GM18517 (cell line): Measurements from ENCODE around the gene KCNH8.
A peak's percentile ranks its signal among the peaks of the same experiment; 100 is the strongest.

ENCODE experiments used
- ATAC-seq: cut with Tn5 transposase; IDR thresholded peaks from one replicate; pipeline ENCODE4 v1.9.1; 2021; ENCODE audit warnings: mild to moderate bottlenecking, moderate library complexity; ENCODE audit not compliant: unreplicated experiment

The KCNH8 gene

DNA sequence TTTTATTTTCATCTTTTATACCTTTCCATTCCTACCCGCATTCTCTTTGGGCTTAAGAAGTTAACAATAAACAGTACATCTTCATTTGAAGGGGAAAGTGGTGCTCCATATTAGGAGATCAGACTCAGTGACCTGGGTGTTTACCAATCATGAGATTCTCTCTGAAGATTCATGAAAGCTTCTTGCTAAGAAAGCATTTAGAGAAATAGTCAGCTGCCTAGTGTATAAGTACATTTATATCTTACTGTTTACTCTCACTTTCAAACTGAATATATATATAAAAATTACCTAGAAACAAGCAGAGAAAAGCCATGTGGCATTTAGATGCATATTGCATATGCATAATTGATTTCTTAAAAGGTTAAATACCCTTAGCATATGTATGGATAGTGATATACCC lies 100.5 kb downstream of the KCNH8 start:
- ATAC-seq: no peak

DNA sequence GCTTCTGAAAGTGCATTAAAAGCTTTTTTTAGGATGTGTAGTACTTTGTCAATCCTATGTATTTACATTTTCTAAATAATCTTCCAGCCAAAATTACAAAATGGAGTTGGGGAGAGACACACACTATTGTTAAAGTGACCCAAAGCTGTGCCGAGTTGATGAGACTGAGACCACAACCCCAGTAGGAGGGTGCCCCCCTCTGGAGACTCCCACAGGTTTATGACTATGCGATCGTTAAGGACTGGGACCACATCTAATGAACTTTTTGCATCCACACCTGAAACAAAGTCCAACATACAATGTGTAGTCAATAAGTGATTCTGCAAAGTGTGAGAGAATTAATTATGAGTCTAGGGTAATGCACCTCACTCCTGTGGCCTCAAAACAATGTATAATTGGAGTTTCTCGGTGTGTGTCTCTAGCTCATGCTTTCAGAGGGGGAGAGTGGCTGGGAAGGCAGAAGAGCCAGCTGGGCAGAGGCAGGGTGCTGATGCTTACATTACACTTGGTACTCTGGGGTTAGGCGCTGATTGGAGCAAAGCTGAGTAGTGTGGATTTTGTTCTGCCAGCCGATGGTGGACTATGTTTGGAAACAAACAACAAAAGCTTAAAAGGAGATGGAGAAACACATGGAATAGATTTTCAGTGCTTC lies 102.8 kb downstream of the KCNH8 start:
- ATAC-seq: no peak

DNA sequence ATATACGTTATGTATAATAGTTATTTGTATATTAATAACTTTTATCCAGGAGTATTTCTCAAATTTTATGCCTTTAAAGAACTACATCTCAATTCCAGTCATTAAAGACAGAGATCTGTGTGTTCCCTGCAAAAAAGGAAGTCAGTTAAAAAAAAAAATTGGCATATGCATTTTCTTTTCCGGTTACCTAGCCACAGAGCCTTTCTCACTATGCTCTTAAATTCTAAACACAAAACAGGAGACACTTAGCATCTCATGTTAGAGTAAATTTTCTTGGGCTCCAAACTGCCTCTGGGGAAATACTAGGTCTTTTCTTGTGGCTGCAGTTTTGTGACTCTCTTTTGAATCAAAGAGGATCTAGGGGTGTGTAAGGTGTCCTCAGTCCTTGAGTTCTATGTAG lies 105.9 kb downstream of the KCNH8 start:
- no peak for ATAC-seq

DNA sequence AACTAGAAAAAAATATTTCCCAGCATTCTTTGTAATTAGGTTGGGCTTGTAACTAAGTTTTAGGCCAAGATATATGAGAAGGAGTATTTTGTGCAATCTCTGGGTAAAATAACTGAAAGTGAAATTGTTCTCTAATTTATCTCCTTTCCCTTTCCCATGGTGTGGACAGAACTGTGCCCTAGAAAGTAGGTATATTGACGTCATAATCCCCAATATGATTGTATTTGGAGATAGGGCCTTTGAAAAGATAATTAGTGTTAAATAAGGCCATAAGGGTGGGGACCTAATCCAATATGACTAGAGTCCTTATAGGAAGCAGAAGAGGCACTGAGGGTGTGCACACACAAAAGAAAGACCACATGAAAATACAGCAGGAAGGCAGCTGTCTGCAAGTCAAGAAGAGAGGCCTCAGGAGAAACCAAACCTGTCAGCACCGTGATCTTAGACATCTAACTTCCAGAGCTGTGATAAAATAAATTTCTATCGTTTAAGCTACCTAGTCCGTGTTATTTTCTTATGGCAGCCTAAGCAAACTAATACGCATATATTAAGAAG lies 106.6 kb downstream of the KCNH8 start:
- ATAC-seq: no peak

DNA sequence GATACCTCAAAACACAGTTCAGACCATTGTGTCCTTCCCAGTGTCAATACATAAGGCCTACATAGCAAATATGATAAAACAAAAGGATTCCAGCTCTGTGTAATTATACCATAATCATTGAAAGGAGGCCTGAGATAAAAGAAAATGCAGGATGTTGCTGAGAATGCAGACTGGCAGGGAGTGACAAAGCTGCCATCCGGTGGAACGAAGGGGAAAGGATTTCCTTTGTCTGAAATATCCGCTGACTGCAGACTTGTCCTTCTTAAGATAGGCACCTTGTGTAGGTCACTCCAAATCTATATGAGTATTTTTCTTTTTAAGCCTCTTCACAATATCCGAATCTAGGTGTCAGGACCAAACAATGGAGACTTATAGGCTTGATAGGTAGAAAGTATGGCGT lies 108.0 kb downstream of the KCNH8 start:
- no peak for ATAC-seq

DNA sequence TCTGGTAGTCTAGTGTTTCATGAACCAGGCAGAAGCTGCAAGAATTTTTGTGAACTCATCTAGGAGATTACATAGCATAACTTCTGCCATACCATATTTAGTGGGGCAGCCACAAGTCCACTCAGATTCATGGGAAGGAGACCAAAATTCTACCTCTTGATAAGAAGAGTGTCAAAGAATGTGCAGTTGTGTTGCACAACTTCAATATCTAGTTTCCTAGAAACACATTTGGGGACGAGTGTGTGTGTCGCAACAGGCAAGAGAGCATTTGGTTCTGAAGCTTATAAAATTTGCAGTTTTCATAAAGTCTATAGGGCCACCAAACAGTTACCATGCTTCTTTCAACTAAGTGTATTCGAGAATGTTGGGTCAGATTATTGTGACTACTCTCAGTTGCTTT lies 115.3 kb downstream of the KCNH8 start:
- ATAC-seq: no peak

DNA sequence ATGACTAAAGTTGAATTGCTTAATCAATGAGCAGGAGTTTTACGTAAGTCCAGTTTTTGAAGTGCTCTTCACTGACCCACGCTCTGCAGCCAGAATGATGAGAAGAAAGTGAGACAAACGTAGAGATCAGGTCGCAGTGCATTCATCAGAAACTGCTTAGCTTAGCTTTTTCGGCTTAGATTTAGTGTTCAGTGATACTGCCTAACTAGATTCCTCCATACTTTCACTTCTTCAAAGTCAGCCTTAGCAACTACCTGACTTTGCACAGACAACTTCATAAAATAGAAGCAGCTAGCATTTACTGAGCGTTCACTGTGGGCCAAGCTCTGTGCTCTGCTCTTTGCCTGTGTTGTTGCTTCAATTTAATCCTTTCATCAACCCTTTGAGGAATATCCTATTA lies 116.1 kb downstream of the KCNH8 start:
- no peak for ATAC-seq

DNA sequence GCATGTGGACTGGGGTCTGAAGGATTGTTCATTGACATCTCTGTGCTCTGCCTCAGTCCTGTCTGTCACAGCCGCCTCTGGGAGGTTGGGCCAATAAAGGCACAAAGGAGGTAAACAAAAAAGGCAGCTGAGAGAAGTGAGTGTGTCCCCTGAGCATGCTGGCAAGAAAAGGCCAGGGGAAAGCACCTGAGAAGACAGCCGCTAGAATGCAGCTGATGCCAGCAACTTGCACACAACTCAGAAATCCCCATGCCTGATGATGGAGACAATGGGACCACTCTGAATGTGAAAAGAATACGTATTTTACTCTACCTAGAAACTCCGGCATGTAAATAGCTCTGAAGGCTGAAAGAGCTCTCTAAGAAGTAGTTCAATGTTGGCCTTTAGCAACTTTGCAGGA lies 118.7 kb downstream of the KCNH8 start:
- ATAC-seq: no peak

DNA sequence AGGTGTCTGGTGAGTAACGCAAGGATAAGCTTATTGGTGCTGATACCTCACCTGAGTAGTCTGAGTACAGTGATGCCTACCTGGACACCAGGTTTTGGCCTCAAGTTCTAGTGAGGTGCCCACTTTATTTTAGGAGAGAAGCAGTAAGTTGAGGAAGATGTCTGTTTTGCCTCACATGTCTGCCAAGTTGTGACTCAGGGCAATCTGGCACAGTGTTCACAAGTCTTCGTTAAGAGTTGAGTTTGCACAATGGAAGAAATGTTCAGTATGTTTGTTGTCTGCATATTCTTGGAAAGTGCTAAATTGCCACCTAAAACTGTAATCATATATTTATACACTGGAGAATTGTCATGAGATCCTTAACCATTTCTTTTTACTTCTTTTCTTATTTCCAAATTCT lies 122.2 kb downstream of the KCNH8 start:
- no peak for ATAC-seq

DNA sequence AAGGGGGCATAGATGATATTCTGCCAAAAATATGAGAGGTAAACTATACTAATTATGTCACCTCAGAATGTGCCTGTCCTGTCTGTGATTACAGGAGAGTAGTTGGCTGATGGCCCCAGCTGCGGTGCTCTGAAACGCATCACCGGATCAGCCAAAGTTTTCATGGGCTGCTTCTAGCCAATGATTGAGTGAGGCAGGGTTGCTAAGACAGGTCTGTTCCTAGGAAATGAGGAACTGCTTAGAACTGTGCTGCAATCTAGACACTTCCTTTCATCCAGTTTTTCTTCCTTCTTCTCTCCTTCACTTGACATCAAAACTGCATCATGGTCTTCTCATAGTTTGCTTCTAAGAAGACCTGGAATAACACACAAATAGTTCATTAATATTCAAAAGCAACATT lies 124.0 kb downstream of the KCNH8 start:
- ATAC-seq: no peak

DNA sequence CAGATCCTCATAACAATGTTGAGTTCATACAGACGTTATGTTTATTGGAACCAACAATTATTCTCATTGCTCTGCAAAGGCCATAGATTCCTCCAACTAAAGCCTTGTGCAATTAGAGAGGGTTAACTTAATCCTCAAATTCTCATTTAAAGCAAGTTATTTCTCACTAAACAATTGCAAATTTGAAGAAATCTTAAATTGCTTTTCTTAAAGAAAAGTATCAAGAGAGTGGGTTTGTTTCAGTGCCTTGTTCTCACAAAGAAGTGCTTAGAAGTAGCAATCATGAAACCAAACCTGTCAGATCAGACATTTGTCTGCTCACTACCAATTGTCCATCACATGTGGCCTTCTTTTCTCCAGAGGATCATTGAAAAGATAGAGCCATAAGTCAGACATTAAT lies 124.8 kb downstream of the KCNH8 start:
- no peak for ATAC-seq

DNA sequence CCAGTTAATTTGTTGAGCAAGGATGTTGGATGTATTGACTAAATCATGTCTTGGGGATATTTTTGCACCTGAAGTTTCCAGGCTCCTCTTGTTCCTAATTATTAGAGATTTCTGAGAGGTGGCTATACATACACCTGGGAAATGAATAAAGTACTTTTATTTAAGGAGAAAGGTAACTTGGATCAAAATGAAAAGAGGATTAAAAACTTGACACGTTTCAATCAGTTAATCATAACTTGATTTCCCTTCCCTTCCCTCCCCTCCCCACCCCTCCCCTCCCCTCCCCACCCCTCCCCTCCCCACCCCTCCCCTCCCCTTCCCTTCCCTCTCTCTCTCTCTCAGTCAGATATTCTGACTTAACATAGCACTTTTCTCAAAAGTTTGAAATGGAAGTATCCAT lies 126.3 kb downstream of the KCNH8 start:
- ATAC-seq: no peak

DNA sequence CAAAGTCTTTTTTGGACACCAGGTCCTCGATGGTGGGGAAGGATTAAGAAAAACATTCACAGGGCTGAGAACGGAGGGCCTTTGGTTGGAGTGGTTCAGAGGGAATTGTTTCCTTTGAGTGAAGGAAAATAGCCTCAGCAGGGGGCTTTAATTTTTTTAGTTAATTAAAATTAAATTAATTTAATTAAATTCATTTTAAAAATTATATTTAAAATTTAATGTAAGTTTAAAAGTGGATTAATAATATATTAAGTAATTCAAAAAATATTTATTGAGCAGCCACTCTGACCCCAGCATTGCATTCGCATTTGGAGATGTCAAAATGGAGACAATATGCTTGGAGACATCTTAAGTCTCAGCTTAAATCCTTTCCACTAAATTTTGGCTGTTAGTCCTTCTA lies 136.7 kb downstream of the KCNH8 start:
- ATAC-seq: no peak

DNA sequence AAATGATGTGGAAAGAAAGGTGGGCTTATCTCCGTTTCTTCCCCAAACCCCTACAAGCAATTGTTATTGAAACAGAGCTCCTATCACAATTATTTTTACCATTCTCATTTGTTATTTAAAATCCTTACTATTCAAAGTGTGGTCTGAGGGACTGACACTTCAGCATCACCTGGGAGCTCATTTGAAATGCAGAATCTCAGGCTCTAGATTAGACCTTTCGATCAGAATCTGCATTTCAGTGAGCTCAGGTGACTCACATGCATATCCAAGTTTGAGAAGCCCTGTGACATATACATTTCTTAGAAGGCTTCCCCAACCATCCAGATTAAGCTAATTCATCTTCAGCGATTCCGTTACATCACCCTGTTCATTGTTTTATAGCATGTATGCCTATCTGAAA lies 145.0 kb downstream of the KCNH8 start:
- ATAC-seq: no peak

DNA sequence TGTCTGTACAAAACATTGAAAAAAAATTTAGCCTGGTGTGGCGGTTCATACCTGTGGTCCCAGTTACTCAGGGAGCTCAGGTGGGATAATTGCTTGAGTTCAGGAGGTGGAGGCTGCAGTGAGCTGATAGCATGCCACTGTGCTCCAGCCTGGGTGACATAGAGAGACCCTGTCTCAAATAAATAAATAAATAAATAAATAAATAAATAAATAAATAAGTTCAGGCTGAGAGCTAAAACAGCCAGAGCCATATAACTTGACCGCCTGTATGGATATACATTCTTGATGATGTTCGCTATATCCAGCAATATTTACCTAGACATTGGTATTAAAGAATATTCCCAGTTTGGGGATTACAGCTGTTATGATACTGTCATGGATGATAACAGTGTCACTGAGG lies 146.9 kb downstream of the KCNH8 start:
- no peak for ATAC-seq

DNA sequence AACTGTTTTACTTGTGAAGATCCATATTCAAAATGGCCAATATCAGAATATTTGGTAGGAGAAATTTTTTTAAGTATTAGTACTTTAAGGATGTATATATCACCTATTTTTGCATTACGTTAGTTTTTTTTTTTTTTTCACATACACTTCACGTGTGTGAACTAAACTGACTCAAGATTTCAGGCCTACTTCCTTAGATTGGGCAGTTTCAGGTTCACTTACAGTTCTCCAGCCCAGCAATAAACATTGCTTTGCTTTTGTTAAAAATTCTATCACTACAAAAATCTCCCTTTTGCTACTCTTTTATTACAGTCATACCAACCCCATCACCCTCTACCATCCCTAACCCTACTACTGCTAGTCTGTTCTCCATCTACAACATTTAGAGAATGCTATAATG lies 183.6 kb downstream of the KCNH8 start:
- ATAC-seq: no peak

DNA sequence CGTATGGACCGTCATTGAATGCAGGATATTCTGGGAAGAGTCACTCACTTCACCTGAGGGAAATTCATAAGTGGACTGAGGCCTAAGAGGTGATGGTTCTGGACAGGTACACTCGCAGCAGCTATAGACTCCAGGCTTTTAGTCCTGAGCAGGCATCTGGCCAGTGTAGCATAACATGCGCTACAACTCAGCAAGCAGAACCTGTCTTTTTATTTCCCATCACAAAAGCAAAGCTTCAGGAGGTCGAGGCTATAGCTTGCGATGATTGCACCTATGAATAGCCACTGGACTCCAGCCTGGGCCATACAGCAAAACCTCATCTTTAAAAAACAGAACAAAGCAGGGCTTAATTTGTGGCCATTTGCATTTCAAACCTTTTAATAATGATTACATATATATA lies 185.8 kb downstream of the KCNH8 start:
- ATAC-seq: no peak

DNA sequence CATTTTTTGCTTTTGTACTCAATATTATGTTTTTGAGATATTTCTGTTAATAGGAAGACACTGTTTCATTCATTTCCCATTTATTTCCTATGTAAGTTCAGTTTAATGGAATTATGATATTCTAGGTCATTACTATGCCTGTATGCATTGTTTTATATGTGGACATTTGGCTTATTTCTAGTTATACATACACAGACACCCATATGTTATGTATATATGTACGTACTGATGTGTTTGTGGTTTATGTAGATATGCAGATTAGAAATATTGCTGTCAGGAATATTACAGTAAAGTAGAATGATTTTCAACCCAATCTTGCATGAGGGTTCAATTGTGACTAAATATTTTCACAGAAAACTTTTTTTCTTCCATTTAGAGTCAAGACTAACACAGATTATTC lies 190.5 kb downstream of the KCNH8 start:
- ATAC-seq: no peak

DNA sequence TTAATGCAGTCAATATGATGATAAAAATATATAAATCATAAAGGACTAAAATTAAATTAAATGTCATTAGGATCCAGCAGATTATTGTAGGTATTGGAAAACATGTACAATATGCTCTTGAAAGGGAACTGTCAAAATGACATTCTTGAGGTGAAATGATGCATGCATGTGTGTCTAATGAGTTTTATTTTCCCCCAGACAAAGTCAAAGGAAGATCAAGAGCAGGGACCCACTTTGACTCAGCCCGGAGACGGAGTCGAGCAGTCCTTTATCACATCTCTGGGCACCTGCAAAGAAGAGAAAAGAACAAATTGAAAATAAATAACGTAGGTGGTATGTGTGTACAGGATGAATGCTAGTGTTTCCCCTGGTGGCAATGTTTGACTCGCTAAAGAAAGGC lies 194.1 kb downstream of the KCNH8 start:
- no peak for ATAC-seq

DNA sequence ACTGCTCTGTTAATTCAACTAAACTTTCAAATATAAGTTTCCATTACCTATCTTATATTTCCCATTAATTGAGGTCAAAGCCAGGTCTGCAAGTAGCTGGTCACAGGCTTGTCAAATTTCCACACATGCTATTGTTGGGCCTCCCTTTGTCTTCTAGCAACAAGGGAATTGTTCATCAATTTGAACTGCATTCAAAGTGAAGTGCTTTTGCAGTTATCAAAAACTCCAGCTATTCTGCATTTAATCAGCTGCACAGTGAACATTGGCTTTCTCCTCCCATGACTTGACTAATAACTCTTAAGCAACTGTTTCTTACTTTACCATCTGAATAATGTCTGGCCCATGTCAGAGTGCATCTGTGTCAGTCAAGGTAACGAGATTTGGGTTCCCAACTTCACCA lies 198.4 kb downstream of the KCNH8 start:
- no peak for ATAC-seq

DNA sequence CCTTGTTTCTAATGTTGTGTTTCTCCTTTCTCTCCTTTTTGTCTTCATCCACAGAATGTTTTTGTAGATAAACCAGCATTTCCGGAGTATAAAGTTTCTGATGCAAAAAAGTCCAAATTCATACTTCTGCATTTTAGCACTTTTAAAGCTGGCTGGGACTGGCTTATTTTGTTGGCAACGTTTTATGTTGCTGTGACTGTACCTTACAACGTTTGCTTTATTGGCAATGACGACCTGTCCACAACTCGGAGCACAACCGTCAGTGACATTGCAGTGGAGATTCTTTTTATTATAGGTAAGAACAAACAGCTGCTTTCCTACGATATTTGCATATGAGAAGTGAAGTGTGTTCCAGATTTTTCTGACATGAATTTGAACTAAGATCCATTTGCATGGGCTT lies 199.4 kb downstream of the KCNH8 start:
- ATAC-seq: no peak

DNA sequence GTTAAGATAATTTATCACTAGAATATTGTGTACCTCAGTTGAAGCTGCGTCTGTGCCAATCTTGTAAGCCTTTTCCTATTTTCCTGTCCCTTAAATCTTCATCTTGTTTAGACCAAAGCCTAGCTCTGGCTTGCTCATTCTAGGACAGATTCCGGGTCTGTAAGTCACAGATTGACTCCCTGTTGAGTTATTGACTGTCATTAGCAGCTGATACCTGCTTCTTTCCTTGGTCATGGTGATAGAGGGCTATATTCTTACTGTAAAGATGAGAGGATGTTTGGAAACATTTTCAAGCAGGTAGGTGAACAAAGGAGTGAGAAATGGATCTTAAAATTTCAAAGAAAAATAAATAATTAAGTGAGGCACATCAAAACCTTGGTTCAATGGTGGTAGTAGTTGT lies 200.2 kb downstream of the KCNH8 start:
- no peak for ATAC-seq

DNA sequence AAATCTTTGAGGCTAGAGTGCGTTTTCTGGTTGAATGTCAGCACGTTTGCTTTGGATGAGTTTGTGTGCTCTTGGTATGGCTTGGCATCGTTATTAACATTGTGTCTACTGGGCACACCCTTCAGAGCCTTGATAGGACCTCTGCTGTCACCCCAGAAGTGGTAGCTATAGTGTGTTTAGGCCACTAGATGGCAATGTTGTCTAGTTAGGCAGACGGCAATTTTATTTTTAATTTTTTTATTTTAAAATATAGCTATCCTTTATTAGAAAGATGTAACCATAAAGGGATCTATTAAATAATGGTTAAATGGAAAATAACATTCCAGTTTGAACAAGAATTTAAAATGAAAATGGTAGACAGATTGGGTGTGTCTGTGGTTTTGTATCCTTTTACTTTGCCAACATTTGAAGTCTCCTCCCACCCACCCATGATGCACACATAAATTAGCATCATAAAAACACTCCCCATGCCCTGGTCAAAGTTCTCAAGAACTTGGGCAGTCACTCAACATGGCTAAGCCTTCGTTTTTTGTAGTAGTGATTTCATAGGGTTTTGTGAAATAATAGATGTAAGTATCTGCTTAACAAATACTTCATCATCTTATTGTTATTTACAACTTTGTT lies 200.7 kb downstream of the KCNH8 start:
- ATAC-seq: peak; percentile 79
